Stimulated activated CD4-positive, alpha-beta T cell treated with anti-CD3 and anti-CD28 coated beads, Interleukin-2, amount 100 ng/mL, for 24 hours (primary cell): Measurements from ENCODE around the gene PTCH1.

Experiments
- DNase-seq, 2 donors: peaks; one replicate each; pipeline ENCODE4 v3.0.0-alpha.2; 2020

PTCH1 gene

DNA sequence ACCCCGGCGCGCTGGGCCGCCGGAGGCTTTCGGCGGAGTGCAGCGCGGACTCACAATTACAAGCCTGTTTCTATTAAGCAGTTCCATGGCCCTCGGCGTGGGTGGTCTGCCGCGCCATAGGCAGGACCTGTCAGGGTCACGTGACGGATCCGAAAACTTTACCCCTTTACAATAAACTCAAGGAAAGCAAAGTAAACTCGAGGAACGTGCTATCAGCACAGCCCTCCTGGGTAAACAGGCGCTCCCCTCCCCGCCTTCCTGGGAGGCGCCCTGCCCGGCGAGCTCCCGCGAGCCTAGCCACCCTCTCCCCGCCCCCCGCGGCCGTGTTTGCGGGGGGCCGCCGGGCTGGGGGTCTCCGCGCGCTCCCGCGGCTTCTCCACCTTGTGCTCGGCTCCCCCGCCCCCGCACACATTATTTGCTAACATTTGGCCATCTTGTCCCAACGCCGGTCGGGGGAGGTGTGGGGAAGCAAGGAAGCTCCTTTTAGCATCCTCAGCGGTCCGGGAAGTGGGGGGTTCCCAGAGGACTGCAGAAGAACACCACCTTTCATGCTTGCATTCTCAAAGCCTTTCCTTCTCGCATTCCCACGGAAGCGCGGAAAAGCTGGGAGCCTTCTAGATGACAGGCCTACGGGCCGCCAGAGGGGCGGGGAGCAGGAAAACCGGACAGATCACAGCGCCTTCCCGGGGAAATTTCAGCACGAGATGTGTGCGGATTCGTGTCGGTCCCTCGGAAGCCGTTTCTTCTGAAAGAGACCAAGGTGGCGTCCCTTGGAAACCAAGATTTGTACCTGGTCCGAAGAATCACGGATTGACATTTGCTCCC is at the start of gene PTCH1:
Gene PTCH1 (minus strand): TSS at position 238 of the 825 bp plus-strand sequence.
- DNase-seq: peak; percentile 52 to 53

- no peak for DNase-seq
These were observed 49.2 kb upstream of the PTCH1 start for GRCh38 chr9:95565982-95566381.

DNA sequence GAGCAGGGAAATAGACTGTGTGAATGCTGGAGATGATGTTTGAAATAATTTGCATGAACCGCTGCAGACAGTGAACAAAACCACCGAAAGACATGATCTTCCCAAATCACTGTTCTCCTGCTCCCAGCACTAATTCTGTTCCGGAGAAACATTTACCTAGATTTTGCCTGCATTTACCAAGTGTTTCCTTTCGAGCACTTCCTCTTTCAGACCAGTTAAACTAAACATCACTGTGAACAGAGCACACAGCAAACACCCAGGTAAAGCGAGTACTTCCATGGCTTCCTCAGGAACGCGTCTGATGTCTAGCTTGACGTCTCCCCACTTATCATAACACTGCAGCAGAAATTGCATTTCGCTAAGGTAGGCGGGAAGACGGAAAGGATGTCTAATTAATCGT is 45.1 kb upstream of the PTCH1 start:
- no peak for DNase-seq

- no peak for DNase-seq
These were observed 40.4 kb upstream of the PTCH1 start for GRCh38 chr9:95557142-95557541.

DNA sequence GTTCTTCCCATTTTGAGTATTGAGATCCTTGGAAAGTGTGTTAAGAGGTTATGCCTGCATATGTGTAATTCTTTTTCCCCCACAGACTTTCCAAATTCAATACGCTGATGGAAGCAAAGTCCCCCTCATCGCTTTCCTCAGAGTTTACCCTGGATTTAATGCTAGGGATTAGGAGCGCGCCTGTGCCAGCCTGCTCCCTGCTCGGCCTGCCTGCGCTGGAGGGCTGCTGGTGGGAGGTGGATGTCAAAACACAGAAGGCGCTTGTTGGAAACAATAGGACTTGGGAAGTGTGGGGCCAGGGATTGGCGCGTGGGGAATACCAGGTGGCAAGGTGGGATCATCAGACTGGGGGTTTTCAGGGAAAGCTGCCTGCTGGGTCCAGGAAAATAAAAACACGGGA is 39.8 kb upstream of the PTCH1 start:
- no peak for DNase-seq

DNA sequence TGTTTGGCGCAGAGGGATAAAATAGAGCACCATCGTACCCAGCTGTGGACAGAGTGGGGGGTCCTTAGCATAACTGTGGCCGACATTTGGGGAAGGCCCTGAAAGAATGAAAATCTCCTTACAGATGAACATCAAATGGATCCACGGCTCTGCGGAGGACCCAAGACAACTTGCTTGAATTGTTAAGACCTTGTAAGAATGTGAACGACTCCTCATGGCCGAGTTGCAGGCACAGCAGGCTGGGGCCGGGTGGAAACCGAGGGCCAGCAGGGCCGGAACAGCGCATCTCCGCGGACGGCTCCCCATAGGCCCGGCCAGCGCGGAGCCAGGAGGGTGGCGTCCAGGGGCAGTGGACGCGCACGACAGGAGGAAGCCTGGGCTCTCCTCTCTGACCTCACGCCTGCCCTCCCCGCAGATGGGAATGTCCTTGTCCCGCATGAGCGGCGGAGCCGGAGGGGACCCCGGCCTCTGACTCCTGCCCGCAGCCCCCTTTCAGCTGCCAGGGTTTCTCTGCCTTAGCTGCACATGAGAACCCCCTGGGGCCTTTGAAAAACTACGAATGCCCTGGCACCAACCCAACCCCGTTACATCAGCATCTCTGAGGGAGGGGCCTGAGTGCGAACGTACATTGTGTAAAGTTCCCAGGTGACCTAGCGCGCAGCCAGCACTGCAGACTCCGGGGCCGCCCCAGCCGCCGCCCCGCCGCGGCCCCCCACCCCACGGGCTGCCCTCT is 36.2 kb upstream of the PTCH1 start:
- DNase-seq: peak; percentile 22 to 26

DNA sequence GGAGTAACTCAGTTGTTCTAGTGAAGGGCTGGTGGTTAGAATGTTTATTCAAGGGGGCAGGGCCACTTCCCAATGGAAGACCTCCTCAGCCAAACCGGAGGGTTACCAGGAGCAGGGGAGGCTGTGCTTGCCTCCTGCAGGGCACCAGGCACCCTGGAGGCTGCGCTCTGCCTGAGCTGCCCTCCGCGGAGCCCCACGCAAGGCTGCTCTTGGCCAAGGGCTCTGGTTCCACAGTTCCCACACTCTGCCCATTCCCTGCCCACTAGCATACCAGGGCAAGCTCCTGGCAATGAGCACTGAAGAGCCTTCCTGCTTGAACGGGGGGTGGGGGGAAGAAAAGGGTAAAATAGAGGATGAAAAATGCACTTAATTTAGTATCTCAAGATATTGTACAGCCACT is 35.5 kb upstream of the PTCH1 start:
- DNase-seq: no peak

DNA sequence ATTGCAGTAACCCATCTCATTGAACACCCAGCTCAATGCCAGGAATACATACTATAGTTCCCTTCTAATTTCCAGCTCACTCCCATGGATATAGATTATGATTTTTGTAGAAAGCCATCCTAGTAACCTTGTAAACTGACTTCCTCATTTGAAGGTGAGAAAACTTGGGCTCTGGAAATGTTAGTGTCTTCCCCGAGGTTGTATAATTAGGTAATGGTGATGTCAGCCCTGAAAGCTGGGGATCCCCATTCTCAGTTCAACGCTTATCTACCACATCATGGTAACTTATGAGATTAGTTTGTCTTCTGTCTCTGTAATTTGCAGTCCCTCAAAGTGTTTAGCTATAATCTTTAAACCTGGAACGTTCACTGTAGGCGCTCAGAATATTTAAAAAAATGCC is 34.6 kb upstream of the PTCH1 start:
- no peak for DNase-seq

DNA sequence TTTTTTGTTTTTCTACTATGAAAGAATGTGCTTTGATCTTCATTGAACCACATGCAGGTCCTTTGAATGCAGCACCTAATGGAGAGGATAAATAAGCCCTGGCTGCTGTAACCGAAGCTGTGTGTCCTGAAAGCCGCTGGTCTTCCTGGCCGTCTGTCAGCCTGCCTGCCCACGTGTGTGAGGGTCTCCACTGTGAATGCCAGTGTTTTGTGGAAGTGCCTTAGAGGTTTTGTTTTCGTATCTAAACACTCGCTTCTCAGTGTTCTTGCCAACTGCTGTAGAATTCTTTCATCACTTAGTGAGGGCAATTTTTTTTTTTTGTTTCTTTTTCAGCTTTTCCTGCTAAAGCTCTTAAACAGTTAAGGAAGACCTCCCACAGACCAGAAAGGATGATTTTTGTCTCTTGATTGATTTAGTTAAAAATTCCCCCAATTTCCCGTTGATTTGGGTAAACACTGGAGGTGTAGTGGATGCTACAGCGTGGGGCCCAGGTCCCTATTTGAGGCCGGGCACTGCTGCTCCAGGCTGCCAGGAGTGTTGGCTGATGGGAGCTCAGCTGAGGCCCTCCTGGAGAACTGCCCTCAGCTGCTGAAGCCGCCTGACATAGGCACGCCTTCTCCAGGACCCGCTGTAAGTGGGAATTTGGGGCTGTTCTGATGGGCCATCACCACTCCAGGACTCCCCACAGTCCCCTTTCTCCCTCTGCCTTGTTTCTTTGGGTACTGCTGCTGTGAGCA is 29.2 kb upstream of the PTCH1 start:
- no peak for DNase-seq

DNA sequence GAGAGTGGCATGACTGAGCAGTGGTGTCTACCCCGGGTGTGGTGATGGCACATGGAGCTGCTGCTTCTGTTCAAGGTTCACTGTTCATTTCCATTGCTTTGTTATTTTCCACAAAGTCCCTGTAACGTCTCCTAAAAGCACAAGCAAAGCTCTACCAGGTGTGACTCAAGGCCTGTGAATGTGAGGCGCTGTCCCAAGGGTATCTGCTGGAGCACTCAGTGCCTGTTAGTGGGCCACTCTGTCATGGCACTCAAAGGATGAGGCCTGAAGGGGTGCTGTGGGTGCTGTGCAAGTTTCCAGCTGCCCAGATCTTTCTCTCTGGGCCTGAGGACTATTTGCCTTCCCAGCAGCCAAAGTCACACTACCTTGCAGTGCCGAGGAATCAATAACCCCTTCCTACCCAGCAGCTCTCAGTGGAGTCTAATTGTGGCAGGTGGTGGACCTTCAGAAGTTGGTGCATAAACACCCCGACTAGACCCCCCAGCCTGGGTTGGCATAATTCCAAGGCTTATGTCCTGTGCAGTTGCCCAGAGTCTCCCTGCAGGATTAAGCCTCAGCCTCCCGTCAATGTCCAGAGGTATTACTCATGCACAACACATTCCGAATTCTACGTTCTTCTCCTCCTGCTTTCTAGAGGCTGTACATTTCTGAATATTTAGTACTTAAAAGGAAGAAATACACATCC is 17.4 kb upstream of the PTCH1 start:
- DNase-seq: no peak

DNA sequence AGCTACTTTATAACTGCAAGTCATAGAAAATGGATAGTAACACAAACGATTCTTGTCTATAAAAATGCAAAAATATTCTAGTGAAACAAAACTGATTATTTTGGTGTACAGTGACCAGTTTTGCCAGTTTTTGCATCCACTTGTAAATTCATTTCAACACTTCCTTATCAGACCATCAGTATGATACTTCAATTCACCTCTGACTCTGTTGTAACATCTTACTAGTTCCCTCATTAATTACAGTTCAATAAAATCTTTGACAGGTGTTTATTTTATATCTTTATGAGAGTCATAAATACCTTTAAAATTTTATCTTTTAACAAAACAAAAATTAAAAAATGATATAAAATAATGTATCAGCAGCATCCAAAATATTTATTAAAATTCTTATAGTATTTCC is 13.1 kb upstream of the PTCH1 start:
- DNase-seq: no peak

DNA sequence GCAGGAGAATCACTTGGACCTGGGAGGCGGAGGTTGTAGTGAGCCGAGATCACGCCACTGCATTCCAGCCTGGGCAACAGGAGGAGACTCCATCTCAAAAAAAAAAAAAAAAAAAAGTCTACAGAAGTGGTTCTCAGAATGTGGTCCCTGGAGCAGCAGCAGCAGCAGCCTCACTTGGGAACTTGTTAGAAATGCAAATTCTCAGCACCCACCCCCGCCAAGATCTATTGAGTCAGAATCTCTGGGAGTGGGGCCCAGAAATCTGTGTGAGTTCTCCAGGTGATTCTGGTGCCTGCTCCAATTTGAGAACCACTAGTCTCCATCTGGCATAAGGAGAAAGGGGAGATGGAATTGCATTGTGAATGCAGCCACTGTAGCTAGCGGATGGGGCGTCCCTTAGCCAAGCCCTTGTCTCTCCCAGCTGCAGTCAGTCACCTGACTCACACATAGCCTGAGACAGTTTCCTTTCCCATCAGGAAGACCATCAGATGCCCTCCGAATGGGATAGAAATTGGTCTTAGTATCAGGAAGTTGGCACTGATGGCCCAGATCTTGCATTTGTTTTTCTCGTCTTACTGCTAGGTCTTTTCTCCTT is 12.2 kb upstream of the PTCH1 start:
- no peak for DNase-seq

- DNase-seq: no peak
These were observed 6.2 kb upstream of the PTCH1 start for GRCh38 chr9:95522871-95523370.

DNA sequence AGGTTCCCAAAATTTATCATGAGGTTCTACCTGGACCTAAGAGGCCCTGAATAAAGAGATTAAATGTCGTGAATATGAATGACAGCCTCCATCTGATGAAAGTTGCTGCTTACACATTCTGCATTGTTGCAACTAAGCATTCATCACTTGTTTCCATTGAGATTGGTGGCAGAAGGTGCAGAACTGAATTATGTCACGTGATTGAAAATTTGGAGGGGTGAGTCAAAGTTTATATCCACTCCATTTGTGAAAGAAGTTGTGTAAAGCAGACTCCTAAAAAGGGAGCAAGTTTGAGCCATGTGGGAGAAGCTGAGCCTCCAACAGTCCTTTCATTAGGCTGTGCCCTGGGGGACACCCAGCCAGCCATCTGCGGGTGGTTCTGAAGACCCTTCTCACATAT is 4.9 kb upstream of the PTCH1 start:
- DNase-seq: no peak

DNA sequence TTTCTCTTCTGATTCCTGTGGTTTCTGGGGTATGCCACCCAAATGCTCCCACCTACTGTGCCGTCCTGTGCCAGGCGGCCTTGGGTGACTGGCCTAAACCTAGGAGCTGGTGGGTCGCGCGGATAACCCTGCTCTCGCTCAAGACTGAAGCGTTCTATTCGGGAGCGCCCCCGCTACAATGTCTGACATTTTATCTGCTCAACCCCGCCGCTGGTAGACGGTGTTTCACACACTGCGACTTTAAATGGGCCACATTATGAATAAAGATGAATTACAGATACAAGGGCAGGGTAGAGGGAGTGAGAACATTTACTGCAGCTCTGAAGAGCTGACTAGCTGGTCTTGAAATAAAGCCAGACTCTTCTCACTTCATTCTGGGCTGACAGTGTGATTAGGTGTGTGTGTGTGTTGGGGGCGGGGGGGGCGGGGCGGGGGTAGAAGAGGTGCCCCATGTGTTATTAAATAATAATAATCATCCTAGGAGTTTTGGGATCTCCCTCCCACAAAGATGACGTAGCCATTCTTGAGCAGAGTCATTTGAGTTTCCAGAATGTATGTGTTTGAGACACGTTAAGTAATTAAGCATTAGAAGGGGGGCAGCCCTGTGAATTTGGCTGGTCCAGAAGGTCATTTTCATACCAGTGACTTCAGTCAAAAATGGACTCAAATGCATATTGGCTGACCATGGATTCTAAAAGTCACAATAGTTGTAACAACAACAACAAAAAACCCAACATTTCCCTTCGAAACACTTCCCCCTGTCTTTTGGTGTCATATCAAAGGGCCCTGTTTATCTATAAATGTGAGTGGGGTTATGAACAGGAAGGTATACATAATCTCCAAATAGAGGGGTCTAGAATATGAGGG is 1.0 kb upstream of the PTCH1 start:
- DNase-seq: no peak

GRCh38 chr9:95516221-95516733 is 494 bp downstream of the PTCH1 start:
- peak in 1 of 2 donors; percentile 14 for DNase-seq

- DNase-seq: peak; percentile 26 to 50
These were observed 1.3 kb downstream of the PTCH1 start for GRCh38 chr9:95515272-95516113.

DNA sequence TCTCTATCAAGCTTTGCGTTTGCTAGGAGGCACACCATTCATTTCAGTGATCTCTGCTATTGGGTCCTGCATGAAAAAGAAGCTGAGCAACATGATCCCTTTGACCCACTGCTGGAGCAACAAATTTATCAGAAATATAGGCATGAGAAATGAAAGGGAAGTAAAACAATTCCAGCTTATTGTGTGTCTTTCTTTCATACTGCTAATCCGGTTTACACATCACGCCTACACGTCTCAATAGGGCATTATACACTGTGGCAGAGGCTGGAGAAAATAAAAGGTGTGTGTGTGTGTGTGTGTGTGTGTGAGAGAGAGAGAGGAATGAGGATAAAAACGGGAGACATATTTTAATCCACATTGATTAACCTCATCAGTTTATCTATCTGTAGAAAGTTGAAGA is 2.4 kb downstream of the PTCH1 start:
- no peak for DNase-seq

GRCh38 chr9:95513711-95514110 is 3.1 kb downstream of the PTCH1 start:
- DNase-seq: no peak

DNA sequence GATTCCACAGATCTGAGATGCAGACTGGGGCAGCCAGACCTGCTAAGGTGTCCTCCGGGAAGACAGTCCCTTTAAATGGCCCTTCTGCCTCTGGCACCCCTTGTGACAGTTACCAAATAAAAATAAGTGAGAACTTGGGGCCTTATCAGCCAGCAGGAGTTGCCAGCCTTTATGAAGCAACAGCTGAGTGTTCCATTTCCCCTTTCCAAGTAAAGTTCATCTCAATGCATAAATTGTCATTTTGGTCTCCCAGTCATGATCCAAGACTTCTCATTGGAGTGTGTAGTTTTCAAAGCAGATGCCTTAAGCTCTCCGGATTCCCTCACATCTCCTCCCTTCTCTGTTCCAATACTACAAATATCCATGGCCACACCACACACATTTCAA is 4.1 kb downstream of the PTCH1 start:
- DNase-seq: no peak
